SH-SY5Y (cell line): ENCODE measurements around the gene GDPD4.

Experiments used
- GATA2 ChIP-seq: IDR thresholded peaks from 2 replicates; pipeline ENCODE4 v1.6.1; 2011; ENCODE audit warnings: mild to moderate bottlenecking, low read depth, low read length
- GATA3 ChIP-seq: IDR thresholded peaks from 2 replicates; pipeline ENCODE4 v1.6.1; 2011; ENCODE audit warnings: low read depth, mild to moderate bottlenecking, low read length, moderate library complexity

GRCh38 chr11:77322926-77323590 is 21.6 kb upstream of the GDPD4 start:
- TF ChIP-seq GATA3 (no peak), GATA2 (no peak)
